GM12801 (cell line): ENCODE data around the gene ARAP2.

Experiments used
- TF ChIP-seq, protein P1 (sequence below): IDR thresholded peaks from one replicate; pipeline ENCODE4 v1.5.1; 2011; ENCODE audit warnings: control low read depth; ENCODE audit not compliant: insufficient read length; ENCODE audit errors: extremely low read depth

The ARAP2 gene

DNA sequence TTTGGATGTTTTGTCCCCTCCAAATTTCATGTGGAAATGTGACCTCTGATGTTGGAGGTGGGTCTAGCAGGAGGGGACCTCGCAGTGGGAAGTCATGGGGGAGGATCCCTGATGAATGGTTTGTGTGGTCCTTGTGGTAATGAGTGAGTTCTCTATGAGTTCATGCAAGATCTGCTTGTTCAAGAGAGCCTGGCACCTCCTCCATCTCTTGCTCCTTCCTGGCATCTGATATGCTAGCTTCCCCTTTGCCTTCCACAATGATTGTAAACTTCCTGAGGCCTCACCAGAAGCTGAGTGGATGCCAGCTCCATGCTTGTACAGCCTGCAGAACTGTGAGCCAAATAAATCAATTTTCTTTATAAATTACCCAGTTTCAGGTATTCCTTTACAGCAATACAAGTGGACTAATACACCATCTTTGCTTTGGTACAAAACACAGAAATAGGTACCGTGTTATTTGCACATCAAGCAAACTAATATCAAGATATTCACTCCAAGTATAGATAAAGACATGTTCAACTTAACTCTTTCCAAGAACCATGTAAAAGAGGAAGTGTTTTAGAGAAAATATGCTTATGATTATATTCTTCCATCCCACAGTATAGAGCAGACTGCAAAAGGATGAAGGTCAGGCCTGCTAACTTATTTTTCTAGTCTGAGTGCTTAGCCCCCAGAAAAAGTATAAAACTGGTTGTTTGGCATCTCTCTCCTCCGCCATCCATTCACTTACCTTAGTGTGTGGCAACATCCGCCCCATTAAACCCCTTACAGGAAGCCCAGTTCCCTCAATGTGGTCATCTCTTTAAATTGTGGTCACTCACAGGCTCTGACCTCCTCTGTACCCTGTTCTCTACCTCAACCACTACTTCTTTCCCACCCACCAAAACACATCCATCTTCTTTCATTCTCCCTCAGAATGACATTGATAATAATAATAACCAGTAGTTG is 6.7 kb downstream of the ARAP2 start:
- TF ChIP-seq, protein P1, sequence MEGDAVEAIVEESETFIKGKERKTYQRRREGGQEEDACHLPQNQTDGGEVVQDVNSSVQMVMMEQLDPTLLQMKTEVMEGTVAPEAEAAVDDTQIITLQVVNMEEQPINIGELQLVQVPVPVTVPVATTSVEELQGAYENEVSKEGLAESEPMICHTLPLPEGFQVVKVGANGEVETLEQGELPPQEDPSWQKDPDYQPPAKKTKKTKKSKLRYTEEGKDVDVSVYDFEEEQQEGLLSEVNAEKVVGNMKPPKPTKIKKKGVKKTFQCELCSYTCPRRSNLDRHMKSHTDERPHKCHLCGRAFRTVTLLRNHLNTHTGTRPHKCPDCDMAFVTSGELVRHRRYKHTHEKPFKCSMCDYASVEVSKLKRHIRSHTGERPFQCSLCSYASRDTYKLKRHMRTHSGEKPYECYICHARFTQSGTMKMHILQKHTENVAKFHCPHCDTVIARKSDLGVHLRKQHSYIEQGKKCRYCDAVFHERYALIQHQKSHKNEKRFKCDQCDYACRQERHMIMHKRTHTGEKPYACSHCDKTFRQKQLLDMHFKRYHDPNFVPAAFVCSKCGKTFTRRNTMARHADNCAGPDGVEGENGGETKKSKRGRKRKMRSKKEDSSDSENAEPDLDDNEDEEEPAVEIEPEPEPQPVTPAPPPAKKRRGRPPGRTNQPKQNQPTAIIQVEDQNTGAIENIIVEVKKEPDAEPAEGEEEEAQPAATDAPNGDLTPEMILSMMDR: no peak

DNA sequence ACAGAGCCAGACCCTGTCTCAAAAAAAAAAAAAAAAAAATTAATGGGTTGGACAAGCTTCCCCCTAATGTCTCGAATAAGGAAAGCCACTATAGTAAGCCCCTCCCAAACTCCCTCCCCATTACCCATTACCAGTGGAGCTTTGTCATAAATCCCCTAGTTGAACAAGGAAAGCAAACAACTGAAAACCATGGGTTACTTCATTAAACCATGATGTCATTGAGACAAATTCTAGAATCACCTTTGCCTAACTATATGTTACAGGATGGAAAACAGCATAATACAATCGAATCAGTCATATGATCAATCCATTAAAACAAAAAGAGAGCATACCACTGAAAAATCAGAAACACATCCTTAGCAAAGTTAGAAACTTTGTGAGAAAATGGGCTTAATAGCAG is 8.2 kb downstream of the ARAP2 start:
- TF ChIP-seq, protein P1: no peak

DNA sequence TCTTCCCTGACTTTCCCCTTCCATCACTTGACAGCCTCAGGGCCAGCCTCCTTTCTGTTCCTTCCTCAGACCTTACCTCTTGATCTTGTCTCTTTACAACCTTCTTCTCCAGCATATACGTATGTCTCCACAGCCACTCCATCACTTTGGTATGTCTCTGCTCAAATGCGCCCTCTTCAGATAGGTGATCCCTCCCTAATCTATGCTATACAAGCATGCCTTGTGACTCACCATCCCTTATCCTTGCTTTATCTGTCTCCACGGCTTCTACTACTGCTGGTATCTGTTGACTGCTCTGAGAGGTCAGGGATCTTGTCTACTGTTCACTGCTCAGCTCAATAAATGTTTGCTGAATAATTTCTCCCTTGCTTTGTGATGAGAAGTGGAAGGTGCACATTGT is 9.0 kb downstream of the ARAP2 start:
- TF ChIP-seq, protein P1: no peak

DNA sequence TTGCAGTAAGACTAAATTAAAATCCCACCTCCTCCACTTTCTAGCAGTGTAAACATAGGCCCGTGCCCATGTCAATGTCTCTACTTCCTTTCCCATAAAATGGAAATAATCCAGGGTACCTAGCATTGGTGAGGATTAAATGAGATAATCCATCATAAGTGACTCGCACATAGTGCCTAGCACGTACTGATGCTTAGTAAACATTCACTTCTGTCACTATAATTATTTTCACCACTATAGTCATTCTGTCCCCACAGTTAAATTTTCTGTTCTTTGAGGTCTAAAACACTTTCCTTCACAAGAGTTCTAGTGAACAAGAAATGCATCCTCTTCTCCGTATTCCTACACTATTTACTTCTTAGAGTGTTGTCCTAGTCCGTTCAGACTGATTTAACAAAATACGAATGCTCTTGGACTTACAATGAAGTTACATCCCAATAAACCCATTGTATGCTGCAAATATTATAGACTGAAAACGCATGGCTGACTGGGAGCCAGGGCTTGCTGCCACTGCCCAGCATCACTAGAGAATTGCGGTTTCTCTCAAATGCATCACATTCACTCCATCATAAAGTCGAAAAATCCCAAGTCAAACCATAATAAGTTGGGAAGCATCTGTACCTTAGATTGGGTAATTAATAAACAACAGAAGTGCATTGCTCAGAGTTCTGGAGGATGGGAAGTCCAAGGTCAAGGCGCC is 10.6 kb downstream of the ARAP2 start:
- TF ChIP-seq, protein P1: no peak

DNA sequence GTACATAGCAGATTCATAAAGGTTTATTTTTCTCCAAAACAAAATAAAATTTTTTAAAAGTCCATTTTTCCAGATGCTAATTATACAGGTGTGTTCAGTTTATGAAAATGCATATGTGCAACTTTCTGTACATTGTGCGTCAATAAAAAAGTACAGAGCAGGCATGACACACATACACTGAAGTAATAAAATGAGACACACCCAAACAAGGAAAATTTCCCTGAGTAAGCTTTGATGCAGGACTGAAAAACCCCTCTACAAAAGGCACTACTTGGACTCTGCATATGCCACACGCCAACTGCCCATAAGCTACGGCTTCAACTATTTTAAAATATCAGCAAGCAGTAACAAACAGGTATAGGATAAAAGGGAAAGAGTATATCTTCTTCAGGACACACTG is 13.8 kb downstream of the ARAP2 start:
- TF ChIP-seq, protein P1: no peak

DNA sequence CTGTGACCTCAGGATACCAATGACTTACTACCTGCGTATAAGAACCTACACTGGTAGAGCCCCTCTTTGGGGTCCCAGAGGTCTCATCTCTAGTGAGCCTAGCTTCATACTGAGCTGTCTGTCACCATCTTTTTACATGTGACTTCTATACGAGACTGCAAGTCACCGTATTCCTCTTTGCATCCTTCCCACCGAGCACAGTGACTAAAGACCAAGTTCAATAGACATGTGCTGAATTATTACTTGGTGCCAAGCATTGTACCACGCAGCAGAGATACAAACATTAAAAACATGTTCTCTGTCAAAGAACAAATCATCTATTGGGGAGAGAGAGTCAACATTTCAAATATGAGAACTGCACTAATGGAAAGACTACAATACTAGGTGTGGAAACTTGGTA is 16.4 kb downstream of the ARAP2 start:
- TF ChIP-seq, protein P1: no peak

DNA sequence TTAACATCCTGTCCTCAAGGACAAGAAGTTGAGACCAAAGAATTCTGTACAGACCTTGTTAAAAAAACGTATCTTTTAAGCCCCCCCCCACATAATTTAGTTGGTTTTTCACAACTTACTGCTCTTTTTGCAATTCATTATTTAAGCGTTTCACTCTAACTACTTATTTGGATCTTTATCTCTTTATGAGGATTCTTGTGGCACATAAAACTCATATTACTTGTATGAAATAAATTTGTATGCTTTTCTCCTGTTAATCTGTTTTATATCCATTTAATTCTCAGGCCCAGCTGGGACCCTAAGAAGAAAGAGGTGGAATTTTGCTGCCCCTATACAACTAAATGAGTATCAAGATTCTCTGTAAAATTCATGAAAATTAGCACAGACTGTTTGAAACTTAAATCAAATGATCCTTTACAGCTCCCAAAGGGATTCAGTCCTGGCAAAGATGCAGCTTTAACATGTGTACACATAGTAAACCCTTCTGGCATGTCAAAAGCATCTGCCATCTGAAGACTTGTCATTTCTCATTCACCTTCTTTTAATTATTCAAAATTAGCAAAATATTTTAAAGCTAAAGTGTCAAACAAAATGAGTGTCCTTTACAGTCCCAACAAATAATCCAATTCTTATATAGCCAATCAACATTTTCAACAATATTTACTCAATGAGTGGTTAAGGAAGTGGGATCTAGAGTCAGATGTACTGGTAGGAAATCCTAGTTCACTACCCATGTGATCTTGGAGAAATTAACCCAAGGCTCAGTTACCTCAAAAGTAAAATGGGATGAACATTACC is 17.7 kb downstream of the ARAP2 start:
- TF ChIP-seq, protein P1: no peak
